ENCODE results near the gene PRR7. TPM values are rescaled to one million over a fixed set of nuclear protein-coding genes. Genes with fewer than 3 reads are reported as not detected.

PRR7 gene
- total and polyA plus RNA-seq, 4 donors, result 0.17 to 1.4 (median 0.49) TPM

DNA sequence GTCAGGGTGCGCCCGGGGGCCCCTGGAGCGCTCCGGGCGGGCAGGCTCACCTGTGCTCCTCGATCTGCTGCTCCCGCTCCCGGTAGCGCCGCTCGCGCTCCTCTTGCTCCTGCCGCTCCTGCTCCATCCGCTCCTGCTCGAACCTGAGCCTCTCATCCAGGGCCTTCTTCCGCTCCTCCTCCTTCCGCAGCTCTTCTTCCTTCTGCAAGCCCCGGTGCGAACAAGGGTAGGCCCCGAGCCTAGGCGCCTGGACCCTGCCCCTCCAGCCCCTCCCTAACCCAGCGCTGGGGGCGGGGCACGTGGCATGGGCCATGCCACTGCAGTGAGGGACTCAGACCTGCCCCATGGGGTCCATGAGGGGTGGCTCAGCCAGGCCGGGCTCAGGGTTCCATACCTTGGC, 20.2 kb downstream of the PRR7 start:
- Histone ChIP-seq H3K9ac (ENCODE audit: low read depth in 1 of 2, low read length in 2 of 2) (no peak overlapping the region), H3K9me3 (ENCODE audit: control insufficient read depth in 4 of 4, low read length in 3 of 4) (no peaks in the 10 kb centered on the region), H3K27me3 (ENCODE audit: control insufficient read depth in 4 of 4, insufficient read depth in 4 of 4, low read length in 3 of 4) (no peaks in the 10 kb centered on the region), H3K4me3 (ENCODE audit: low read depth in 1 of 3, low read length in 3 of 3) (no peak overlapping the region), H3K4me1 (ENCODE audit: control insufficient read depth in 4 of 4, insufficient read depth in 4 of 4, low read length in 3 of 4) (no peaks in the 10 kb centered on the region), H3K36me3 (ENCODE audit: control insufficient read depth in 4 of 4, insufficient read depth in 3 of 4, low read depth in 1 of 4, low read length in 3 of 4) (no peaks in the 10 kb centered on the region), H3K27ac (ENCODE audit: low read depth in 1 of 2, low read length in 2 of 2) (no peak overlapping the region)
- TF ChIP-seq GABPA (IDR thresholded peaks at IDR 0.05 in 1 of 2, conservative IDR thresholded peaks at IDR 0.05 in 1 of 2), result no peak
- TF ChIP-seq, protein P1, sequence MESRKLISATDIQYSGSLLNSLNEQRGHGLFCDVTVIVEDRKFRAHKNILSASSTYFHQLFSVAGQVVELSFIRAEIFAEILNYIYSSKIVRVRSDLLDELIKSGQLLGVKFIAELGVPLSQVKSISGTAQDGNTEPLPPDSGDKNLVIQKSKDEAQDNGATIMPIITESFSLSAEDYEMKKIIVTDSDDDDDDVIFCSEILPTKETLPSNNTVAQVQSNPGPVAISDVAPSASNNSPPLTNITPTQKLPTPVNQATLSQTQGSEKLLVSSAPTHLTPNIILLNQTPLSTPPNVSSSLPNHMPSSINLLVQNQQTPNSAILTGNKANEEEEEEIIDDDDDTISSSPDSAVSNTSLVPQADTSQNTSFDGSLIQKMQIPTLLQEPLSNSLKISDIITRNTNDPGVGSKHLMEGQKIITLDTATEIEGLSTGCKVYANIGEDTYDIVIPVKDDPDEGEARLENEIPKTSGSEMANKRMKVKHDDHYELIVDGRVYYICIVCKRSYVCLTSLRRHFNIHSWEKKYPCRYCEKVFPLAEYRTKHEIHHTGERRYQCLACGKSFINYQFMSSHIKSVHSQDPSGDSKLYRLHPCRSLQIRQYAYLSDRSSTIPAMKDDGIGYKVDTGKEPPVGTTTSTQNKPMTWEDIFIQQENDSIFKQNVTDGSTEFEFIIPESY (IDR thresholded peaks at IDR 0.05), result no peak
- no peak for TF ChIP-seq JUND (IDR thresholded peaks at IDR 0.05)
- no peak for TF ChIP-seq NR2F2 (IDR thresholded peaks at IDR 0.05)
- TF ChIP-seq HNF4G (IDR thresholded peaks at IDR 0.05), result no peak
- TF ChIP-seq SP1 (IDR thresholded peaks at IDR 0.05), result no peak
- TF ChIP-seq YY1 (IDR thresholded peaks at IDR 0.05), result no peak
- no peak for TF ChIP-seq FOXA2 (IDR thresholded peaks at IDR 0.05)
- no peak for TF ChIP-seq EGR1 (IDR thresholded peaks at IDR 0.05; ENCODE audit: low read depth in 2 of 2)
- TF ChIP-seq RXRA (IDR thresholded peaks at IDR 0.05), result no peak
- TF ChIP-seq FOXA1 (IDR thresholded peaks at IDR 0.05), result no peak
- no peak for TF ChIP-seq TAF1 (conservative IDR thresholded peaks at IDR 0.05)
- no peak for TF ChIP-seq RAD21 (IDR thresholded peaks at IDR 0.05)
- TF ChIP-seq, protein P2, sequence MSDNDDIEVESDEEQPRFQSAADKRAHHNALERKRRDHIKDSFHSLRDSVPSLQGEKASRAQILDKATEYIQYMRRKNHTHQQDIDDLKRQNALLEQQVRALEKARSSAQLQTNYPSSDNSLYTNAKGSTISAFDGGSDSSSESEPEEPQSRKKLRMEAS (IDR thresholded peaks at IDR 0.05), result no peak
- TF ChIP-seq, protein P3, sequence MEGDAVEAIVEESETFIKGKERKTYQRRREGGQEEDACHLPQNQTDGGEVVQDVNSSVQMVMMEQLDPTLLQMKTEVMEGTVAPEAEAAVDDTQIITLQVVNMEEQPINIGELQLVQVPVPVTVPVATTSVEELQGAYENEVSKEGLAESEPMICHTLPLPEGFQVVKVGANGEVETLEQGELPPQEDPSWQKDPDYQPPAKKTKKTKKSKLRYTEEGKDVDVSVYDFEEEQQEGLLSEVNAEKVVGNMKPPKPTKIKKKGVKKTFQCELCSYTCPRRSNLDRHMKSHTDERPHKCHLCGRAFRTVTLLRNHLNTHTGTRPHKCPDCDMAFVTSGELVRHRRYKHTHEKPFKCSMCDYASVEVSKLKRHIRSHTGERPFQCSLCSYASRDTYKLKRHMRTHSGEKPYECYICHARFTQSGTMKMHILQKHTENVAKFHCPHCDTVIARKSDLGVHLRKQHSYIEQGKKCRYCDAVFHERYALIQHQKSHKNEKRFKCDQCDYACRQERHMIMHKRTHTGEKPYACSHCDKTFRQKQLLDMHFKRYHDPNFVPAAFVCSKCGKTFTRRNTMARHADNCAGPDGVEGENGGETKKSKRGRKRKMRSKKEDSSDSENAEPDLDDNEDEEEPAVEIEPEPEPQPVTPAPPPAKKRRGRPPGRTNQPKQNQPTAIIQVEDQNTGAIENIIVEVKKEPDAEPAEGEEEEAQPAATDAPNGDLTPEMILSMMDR (IDR thresholded peaks at IDR 0.05; ENCODE audit: low read depth, low read length, missing input control), result no peak
- TF ChIP-seq, protein P4, sequence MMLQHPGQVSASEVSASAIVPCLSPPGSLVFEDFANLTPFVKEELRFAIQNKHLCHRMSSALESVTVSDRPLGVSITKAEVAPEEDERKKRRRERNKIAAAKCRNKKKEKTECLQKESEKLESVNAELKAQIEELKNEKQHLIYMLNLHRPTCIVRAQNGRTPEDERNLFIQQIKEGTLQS (IDR thresholded peaks at IDR 0.05), result no peak
- WGBS, result 93% methylated on average over 25 of the region's 25 CpGs
- DNase-seq (ENCODE audit: low spot score), result no peak

DNA sequence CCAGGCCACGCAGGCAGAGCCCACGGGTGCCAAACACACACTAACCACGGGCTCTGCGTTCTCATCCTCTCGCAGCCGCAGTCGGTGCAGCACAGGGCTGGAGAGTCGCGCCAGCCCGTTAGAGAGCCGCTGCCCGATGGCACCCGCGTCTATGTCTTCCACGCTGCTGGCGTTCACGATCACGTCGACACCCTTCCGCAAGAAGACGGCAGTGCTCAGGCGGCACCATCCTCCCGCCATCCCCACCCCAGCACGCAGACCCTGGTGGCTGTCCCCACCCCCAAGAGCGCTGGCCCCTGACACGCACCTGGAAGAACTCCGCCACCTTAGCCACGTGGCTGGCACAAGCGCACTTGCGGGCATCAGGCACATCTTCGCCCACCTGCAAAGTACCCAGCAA, 20.8 kb downstream of the PRR7 start:
- Histone ChIP-seq H3K9ac (ENCODE audit: low read depth in 1 of 2, low read length in 2 of 2) (no peak overlapping the region), H3K36me3 (ENCODE audit: control insufficient read depth in 4 of 4, insufficient read depth in 3 of 4, low read depth in 1 of 4, low read length in 3 of 4) (no peaks in the 10 kb centered on the region), H3K4me1 (ENCODE audit: control insufficient read depth in 4 of 4, insufficient read depth in 4 of 4, low read length in 3 of 4) (no peaks in the 10 kb centered on the region), H3K27me3 (ENCODE audit: control insufficient read depth in 4 of 4, insufficient read depth in 4 of 4, low read length in 3 of 4) (no peaks in the 10 kb centered on the region), H3K27ac (ENCODE audit: low read depth in 1 of 2, low read length in 2 of 2) (no peak overlapping the region), H3K4me3 (ENCODE audit: low read depth in 1 of 3, low read length in 3 of 3) (no peak overlapping the region), H3K9me3 (ENCODE audit: control insufficient read depth in 4 of 4, low read length in 3 of 4) (no peaks in the 10 kb centered on the region)
- no peak for DNase-seq (ENCODE audit: low spot score)
- WGBS, result 93% methylated on average over 31 of the region's 31 CpGs
- TF ChIP-seq SP1 (IDR thresholded peaks at IDR 0.05) (no peak), GABPA (IDR thresholded peaks at IDR 0.05 in 1 of 2, conservative IDR thresholded peaks at IDR 0.05 in 1 of 2) (no peak), EGR1 (IDR thresholded peaks at IDR 0.05; ENCODE audit: low read depth in 2 of 2) (no peak), TAF1 (conservative IDR thresholded peaks at IDR 0.05) (no peak), YY1 (IDR thresholded peaks at IDR 0.05) (no peak), FOXA2 (IDR thresholded peaks at IDR 0.05) (no peak)
- TF ChIP-seq, protein P4 (IDR thresholded peaks at IDR 0.05), result no peak
- TF ChIP-seq, protein P5, sequence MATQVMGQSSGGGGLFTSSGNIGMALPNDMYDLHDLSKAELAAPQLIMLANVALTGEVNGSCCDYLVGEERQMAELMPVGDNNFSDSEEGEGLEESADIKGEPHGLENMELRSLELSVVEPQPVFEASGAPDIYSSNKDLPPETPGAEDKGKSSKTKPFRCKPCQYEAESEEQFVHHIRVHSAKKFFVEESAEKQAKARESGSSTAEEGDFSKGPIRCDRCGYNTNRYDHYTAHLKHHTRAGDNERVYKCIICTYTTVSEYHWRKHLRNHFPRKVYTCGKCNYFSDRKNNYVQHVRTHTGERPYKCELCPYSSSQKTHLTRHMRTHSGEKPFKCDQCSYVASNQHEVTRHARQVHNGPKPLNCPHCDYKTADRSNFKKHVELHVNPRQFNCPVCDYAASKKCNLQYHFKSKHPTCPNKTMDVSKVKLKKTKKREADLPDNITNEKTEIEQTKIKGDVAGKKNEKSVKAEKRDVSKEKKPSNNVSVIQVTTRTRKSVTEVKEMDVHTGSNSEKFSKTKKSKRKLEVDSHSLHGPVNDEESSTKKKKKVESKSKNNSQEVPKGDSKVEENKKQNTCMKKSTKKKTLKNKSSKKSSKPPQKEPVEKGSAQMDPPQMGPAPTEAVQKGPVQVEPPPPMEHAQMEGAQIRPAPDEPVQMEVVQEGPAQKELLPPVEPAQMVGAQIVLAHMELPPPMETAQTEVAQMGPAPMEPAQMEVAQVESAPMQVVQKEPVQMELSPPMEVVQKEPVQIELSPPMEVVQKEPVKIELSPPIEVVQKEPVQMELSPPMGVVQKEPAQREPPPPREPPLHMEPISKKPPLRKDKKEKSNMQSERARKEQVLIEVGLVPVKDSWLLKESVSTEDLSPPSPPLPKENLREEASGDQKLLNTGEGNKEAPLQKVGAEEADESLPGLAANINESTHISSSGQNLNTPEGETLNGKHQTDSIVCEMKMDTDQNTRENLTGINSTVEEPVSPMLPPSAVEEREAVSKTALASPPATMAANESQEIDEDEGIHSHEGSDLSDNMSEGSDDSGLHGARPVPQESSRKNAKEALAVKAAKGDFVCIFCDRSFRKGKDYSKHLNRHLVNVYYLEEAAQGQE (IDR thresholded peaks at IDR 0.05), result no peak
- TF ChIP-seq, protein P1 (IDR thresholded peaks at IDR 0.05), result no peak
- TF ChIP-seq, protein P3 (IDR thresholded peaks at IDR 0.05; ENCODE audit: low read depth, low read length, missing input control), result no peak

Measured in liver (tissue), 9 donors.